HG03565 (cell line): ENCODE data around the gene SDR42E1.
"Not testable (repeated sequence)": the region's sequence is repeated elsewhere in the genome, so short reads cannot be mapped to it uniquely, and the experiment has no call there.

Source experiments
- ATAC-seq: cut with Tn5 transposase; IDR thresholded peaks from one replicate; pipeline ENCODE4 v1.9.1; 2021; ENCODE audit warnings: mild to moderate bottlenecking, moderate library complexity; ENCODE audit not compliant: unreplicated experiment

SDR42E1 gene

GRCh38 chr16:82040296-82040695, 29.0 kb upstream of the SDR42E1 start:
- no peak for ATAC-seq

- no peak for ATAC-seq
Measured at GRCh38 chr16:82037666-82038065, 26.4 kb upstream of the SDR42E1 start.

GRCh38 chr16:82037251-82037650, 26.0 kb upstream of the SDR42E1 start:
- no peak for ATAC-seq

GRCh38 chr16:82034981-82035612, 23.8 kb upstream of the SDR42E1 start, which contains the start of gene HSD17B2:
Gene HSD17B2, plus strand, starts transcription at chr16:82035253. Its CDS starts 172 bp downstream, at chr16:82035425.
- no peak for ATAC-seq

- ATAC-seq: no peak
Measured at GRCh38 chr16:82033683-82034300, 22.5 kb upstream of the SDR42E1 start.

GRCh38 chr16:82033006-82033405, 21.7 kb upstream of the SDR42E1 start:
- ATAC-seq: no peak

- ATAC-seq: no peak
Measured at GRCh38 chr16:82031116-82032084, 20.1 kb upstream of the SDR42E1 start.

GRCh38 chr16:82027629-82028064, 16.4 kb upstream of the SDR42E1 start:
- no peak for ATAC-seq

GRCh38 chr16:82024883-82025282, 13.6 kb upstream of the SDR42E1 start:
- ATAC-seq: no peak

GRCh38 chr16:82024316-82024715, 13.0 kb upstream of the SDR42E1 start:
- no peak for ATAC-seq

- no peak for ATAC-seq
Measured at GRCh38 chr16:82023206-82023605, 11.9 kb upstream of the SDR42E1 start.

GRCh38 chr16:82020051-82020450, 8.8 kb upstream of the SDR42E1 start:
- no peak for ATAC-seq

- ATAC-seq: no peak
Measured at GRCh38 chr16:82019535-82019934, 8.3 kb upstream of the SDR42E1 start.

- ATAC-seq: no peak
Measured at GRCh38 chr16:82017911-82018568, 6.8 kb upstream of the SDR42E1 start.

GRCh38 chr16:82016964-82017363, 5.7 kb upstream of the SDR42E1 start:
- ATAC-seq: no peak

- no peak for ATAC-seq
Measured at GRCh38 chr16:82016263-82016662, 5.0 kb upstream of the SDR42E1 start.

- no peak for ATAC-seq
Measured at GRCh38 chr16:82013139-82013538, 1.9 kb upstream of the SDR42E1 start.

GRCh38 chr16:82010649-82011048, 621 bp downstream of the SDR42E1 start:
- no peak for ATAC-seq

GRCh38 chr16:82009789-82010188, 1.5 kb downstream of the SDR42E1 start:
- not testable (repeated sequence) for ATAC-seq

- no peak for ATAC-seq
Measured at GRCh38 chr16:82008957-82009592, 2.2 kb downstream of the SDR42E1 start.
